ENCODE data around the gene KLHL29.

Gene KLHL29

DNA sequence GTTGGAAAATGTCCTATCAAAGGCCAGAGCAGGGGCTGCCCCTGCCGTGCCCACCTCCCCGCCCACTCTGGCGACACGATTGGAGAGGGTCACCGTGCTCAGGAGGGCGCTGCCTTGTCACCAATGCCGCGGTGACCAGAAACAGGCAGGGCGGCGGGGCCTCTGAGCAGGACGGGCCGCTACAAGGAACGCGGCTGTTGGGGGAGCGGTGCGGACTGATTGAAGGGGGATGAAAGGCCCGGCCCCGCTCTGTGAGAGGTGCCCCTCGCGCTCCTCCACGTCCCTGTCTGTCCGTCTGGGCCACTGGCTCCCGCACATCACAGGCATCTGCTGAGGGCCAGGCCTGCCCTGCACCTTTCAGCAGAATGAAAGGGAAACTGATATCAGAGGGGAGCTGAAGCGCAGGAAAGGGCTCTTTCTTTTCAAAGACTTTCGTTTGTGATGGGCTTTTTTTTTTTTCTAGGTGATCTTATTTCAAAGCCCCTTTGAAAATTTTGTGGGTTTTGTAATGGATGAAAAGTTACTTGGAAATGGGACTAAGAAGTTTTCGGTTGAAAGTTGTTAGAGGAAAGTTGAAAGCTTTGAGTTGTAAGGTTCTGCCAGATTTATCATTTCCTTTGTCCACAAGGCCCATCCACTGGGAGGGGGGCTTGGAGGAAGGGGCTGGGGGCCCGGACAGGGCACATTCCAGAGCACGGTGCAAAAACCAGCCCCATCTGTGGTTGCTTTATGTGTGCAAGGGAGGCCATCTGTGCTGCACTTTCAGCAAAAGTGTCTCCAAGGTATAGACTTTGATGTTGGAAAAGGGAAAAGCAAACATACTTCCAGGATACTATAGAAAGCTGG, 244.2 kb downstream of the KLHL29 start:
- DNase-seq (ENCODE audit: low read depth, low spot score): no peak

DNA sequence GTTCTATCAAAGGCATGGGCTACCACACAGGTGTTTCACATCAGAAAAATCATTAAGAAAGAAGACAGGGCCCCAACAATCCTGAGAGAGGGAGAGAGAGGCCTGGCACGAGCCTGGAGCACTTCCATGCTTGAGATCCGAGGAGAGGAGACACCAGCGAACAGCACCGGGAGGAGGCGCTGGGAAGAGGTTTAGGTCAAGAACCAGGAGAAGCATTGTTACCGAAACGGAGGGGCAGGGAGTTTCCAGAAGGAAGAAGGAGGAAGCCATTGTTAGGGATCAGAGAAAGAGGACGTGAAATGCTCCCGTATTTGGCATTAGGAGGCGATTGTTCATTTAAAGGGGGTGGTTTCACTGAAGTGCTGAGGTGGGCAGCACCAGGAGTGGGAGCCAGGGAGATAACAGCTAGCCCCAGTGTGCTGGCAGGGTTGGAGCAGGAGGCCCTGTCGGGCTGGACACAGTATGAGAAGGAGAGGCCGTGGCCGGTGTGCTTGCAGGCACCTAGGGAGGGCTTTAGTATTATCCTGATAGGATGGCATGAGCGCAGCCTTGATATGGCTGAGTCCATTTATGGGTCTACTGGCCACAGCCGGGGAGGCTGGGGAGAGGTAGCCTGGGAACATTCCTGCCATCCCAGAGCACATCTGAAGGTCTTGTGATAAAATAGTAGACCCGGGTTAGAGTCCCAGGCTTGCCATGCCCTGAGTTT, 244.9 kb downstream of the KLHL29 start:
- no peak for DNase-seq (ENCODE audit: low read depth, low spot score)

DNA sequence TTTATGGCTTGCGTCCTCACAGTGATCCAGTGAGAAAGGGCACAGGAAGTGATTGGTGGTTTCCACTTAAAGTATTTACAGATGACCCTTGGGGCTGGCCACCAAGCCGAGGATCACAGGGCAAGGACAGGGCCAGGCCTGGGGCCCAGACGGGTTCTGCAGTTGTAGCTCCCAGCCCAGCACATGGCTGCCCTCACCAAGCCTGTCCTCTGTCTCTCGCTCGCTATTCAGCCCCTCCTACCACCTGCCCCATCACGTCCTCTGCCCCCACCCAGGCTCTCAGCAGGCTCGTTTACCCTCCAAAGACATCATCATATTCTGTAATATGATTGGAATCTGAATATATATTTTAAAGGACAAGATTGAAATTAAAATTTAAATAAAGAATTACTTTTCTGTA, 246.0 kb downstream of the KLHL29 start:
- no peak for DNase-seq (ENCODE audit: low read depth, low spot score)

DNA sequence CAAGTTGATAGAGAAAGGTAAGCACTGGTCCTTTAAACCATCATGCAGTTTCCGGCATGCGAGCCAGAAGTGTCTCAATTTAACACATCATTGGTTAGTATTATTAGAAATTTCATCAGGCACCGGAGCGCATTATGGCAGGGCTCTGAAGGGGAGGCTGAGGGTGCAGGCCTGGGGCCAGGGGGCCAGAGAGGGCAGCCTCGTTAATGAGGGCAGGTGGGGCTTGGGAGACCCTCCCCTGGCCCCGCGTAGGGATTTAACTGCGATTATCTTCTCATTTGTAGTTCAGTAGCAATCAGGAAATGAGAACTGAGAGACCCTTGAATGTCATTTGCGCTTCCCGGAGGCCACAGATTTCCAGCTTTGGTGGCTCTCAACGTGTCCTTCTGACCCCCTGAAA, 246.4 kb downstream of the KLHL29 start:
- no peak for DNase-seq (ENCODE audit: low read depth, low spot score)

DNA sequence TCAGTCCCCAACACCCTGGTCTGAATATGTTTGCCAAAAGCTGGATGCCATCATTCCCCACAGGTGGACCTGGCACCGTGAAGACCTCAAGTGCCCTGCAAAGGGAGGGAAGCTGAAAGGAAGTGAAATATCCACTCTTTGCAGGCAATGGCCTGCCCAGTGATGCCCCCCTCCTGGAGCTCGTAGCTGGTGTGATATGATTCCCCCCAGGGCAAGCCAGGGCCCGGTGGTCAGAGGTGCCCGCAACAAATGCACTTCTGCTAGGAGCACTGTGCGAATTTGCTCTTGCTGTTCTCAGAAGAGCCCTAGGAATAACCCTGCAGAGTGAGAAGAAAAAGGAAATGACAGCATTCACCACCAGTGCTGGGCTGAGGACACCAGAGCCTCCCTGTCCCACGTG, 247.4 kb downstream of the KLHL29 start:
- DNase-seq (ENCODE audit: low read depth, low spot score): no peak

DNA sequence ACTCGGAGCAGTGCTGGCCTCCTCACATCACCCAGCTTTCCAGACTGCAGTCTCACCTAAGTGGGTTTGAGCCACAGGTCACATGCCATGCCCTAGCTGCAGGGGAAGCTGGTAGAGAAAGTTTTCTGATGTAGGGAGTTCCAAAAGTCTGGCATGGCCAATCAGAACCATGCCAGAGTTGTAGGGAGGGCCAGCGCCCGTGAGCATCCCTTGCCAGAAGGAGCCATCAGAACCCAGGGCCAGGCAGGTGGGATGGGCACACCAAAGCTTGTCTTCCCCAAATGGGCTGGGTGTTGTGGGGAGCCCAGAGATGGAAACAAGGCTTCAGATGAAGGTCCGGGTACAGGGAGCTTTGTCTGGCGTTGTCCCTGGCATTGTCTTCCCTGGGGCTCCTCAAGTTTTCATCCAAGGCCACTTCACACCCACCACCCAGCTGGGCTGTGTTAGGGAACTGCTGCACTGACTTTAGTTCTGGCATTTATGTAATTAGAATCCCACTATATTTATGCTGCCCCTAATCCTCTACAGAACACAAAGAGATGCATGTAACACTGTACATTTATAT, 247.9 kb downstream of the KLHL29 start:
- DNase-seq (ENCODE audit: low read depth, low spot score): no peak

DNA sequence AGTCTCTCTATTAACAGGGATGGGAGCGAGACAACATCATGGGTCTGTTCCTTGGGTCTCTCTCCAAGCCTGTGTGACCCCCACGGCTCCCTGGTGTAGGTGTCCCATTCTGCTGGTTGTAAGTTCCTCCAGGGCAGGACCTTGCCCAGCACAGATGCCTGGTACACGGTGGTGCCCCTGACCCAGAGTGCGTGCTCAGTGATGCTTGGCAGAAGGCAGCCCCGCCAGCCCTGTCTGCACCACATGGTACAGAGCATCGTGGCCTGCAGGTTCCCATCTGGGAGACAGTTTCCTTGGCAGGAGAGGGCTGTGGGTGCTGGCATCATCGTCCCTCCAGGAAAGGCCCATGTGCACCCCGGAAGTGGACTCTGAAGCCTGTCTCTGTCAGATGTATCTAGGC, 249.0 kb downstream of the KLHL29 start:
- DNase-seq (ENCODE audit: low read depth, low spot score): no peak

DNA sequence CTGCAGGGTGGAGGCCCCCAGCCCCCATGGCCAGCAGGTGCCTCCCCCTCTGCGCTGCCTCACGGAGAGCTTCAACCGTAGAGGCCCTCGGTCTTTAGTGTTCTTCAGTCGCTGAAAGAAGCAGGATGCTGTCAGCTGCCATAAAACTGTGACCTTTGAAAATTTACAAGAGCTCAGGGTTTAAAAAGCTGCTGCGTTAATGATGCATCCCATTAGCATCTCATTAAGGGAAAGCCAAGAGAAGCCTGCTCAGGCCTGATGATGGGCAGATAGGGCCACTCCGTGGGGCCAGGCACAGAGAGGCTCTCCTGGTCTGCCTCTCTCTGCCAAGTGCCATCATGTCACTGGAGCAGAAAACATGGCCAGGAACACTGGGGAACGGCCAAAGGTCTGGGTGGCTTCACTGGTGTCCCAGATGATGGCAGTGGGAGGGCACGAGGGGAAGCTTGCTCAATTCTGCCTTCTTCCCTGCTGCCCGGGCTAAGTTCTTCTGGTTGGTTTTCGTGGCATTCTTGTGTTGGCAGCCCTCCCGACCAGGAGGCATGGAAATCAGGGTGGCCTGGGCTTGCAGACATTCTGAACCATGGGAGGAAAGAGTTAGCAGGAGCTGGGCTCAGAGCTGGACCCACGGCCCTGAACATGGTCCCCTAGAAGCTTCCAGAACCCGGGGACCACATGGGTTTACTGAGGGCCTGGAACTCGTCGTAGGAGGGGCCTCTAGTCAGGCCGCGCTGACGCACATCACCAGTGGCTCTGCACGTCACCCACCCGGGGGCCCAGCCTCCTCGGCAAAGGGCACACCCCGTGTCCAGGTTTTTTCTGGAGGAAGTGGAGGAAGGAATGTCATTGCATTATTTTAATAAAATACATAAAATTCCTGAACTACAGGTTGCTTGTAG, 250.7 kb downstream of the KLHL29 start:
- DNase-seq (ENCODE audit: low read depth, low spot score): no peak

DNA sequence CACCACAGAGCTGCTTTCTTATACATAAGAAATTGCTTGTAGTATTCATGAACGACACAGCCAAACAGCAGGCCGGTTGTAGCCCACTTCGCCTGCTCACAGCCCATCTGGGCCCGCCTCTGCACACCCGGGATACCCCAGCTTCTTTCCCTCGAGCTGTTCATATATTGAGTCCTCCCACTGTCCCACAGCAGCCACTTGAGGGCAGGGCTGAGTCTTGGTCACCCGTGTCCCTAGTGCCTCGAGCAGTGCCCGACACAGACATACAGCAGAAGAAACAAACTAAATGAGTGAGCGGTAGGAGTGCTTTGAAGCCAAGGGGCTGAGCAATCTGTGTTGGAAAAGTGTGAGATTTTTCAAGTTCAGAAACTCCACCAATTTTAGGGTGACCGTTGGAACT, 251.4 kb downstream of the KLHL29 start:
- no peak for DNase-seq (ENCODE audit: low read depth, low spot score)

DNA sequence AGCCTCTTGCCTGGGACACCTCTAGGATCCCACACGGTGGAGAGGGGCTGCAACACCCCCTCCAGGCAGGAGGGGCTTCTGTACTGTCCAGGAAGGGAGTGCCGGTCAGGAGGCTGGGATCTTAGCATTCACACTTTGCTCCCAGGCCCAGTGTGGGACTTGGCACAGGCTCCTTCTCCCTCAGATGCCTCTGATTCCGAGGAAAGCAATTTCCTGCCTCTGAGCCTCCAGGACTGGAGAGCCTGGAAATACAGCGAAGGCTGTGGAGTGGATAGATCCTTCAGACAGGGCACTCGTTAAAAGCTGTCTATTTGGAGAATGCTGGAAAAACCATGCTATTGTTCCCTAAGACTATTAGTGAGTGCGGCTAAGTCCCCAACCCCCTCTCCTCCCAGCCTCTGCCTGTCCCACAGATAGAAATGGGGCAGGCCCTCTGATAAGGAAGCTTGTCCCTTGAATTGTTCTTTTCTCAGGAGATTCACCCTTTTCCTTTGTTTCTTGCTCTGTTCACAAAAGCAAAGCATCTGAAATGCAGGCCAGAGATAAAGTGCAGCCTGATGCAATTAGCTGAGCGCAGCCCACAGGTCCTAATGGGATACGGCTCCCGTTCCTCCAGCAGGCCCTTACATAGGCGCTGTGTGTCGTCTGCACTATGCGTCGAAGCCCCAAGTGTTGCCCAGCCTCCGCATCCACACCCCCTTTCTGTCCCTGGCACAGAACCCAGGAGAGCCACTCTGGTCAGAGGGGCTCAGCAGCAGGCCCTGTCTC, 252.2 kb downstream of the KLHL29 start:
- DNase-seq (ENCODE audit: low read depth, low spot score): no peak

DNA sequence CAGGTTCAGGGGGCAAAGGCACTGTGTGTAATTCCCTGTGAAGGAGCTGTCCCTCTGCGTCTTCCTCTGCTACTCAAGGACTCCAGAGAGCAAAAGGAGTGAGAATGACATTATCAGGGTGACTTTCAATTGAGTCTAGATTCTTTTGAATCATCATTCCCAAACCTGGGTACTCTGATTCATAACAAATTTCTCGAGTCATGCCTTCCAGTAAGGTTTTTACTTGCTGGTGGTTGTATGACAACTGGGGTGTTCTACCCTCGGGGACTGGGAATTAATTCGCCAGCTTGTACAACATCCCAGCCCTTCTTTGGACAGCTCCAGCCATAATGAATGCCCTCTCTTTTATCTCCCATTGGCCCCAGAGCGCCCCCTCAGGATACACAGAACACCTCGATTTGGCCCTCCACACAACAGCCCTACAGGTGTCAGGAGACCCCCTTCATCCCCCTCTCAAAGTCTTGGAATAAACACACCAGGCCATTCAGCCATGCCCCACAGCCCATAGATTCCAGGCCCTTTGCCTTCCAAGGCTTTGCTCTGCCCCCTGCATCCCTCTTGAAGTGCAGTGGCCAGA, 254.5 kb downstream of the KLHL29 start:
- no peak for DNase-seq (ENCODE audit: low read depth, low spot score)

DNA sequence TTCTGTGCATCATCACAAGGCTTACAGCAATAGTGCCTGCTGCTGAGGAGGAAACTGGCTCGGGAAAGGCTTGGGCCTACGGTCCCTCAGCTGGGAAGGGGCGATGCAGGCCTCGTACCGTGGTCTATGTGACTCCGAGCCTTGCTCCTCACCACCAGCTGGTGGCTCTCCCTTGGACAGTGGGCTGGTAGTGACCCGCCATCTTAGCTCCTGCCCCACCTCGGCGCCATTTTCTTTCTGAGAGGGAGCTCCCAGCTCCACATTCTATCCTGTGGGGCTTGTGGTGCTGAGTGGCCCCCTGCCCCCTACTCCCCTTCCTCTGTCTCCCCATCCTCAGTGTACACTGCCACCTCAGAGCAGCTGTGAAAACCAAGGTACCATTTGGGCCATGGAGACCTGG, 255.7 kb downstream of the KLHL29 start:
- DNase-seq (ENCODE audit: low read depth, low spot score): no peak

DNA sequence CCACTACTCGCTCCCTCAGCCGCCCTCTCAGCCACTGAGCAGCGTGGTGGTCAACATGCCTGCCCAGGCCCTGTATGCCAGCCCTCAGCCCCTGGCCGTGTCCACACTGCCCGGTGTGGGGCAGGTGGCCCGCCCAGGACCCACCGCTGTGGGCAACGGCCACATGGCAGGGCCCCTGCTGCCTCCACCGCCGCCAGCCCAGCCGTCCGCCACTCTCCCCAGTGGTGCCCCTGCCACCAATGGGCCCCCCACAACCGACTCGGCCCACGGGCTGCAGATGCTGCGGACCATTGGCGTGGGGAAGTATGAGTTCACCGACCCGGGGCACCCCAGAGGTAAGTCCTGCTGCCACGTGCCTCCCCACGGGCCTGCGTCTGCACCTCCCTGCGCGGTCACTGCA, 257.5 kb downstream of the KLHL29 start:
- DNase-seq (ENCODE audit: low read depth, low spot score): no peak

DNA sequence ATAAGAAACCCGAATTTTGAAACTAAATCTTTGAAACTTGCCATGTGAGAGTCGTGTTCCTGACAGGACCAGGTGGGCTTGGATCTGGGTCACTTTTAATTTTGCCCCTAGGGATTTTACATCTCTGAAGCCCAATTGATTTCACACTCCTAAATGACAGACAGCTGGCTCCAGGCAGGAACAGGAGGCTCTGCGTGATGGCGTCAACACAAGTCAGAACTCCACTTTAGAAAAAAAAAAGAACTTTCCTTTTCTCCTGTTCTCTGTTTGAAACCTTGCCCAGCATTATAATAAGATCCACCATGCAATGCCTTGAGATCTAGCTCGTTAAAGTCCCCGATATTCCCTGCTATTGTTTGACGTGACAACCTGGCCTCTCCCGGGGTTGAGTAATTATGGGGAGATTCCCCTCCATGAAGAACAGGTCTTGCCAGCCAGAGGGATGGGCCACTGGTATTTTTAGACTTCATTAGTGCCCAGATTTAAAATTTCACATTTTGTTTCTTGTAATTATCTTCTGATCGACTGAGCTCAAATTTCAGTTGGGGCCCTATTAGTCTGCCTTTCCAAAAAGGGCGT, 260.3 kb downstream of the KLHL29 start:
- DNase-seq (ENCODE audit: low read depth, low spot score): no peak

DNA sequence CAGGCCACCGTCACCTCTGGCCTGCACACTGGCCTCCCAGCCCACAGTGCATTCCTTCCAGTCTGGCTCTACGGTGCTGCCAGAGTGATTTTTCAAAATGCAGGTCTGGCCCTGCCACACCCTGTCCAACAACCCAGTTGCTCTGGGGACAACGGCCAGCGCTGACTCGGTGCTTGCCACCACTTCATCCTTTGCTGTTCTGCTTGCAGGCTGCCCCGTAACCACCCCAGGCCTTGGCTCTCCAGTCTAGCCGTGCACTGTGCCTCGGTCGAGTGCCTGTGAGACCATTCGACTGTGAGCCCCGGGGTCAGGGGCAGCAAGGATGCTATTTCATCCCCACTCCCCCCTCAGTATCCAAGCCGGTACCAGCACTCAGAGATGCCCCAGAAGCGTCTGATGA, 262.6 kb downstream of the KLHL29 start:
- DNase-seq (ENCODE audit: low read depth, low spot score): no peak

DNA sequence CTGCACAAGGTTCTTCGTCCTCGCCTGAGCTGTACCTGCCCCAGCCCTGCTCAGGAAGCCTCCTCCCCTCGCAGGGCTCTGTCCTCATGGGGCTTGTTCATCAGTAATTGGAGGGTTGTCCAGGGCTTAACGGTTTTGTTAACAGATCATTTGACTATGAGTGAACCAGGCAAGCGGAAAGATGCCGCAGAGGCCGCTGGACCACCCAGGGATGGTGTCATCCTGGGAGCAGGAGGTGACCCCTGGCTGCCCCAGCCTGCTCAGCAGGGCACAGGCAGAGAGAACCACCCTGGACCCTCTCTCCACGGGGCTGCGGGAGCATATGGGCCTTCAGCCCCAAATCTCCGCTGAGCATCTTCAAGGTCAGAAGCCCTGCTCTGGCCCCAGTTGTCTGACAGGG, 264.3 kb downstream of the KLHL29 start:
- DNase-seq (ENCODE audit: low read depth, low spot score): no peak

DNA sequence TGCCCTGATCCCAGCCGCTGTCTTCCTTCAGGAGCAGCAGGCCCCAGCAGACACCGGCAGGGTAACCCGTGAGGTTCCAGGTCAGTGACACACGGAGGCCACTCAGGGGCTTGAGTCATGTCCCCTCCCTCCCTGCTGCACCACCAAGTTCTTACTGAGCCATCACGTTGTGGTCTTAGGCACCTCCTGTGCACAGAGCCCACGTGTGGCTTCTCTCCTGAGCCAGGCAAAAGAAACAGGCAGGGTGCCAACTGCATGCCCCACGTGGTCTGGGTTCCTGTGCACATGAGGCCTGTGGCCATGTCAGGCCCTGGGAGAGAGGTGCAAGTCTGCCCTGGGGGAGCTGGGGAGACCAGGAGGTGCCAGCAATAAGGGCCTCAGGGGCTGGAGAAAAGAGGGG, 264.8 kb downstream of the KLHL29 start:
- no peak for DNase-seq (ENCODE audit: low read depth, low spot score)

DNA sequence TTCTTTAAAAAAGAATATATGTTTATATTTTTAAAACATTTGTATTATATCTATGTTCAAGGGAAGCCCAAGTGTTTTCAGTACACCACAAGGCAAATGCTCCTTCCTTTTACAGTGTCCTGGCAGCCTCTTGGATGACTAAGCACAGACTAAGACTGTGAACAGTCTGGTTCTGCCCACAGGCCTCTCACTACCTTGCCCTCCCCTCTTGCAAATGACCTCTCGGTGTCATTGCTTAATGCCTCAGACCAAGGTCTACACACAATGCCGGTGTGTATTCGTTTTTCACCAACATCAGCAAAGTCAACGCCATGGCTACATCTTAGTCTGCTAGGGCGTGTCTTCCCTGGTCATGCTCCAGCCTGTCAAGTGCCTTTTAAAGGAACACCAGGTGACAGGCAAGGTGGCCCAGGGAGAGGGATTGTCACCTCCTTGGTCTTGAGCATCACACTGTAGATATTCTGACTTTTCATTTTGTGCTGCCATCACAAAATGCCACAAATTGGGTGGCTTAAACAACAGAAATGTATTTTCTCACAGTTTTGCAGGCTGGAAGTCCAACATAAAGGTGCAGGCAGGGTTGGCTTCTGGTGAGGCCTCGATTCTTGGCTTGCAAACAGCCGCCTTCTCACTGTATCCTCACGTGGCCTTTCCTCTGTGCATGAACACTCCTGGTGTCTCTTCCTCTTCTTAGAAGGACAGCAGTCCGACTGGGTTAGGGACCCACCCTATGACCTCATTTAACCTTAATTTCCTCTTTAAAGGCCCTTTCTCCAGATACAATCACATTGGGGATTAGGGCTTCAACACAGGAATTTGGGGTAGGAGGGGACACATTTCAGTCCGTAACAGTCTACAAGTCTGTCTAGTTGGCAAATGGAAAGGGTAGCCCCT, 266.5 kb downstream of the KLHL29 start:
- no peak for DNase-seq (ENCODE audit: low read depth, low spot score)

DNA sequence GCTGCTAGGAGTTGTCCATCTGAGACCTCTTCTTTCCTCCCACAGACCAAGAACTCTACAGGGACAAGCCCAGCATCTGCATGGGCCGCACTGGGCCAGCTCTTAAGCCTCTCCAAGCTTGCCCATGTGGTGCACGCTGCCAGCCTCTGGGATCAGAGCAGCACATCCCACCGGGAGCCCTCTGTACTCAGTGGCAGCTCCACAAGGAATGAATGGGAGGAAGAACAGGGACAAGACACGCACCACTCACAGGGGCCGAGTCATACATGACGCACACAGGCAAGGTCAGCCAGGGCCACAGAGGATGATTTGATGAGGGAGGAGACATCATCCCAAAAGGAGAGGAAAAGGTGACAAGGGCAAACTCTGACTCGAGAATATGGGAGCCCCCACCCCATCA, 268.3 kb downstream of the KLHL29 start:
- DNase-seq (ENCODE audit: low read depth, low spot score): no peak
